Measurements from ENCODE around the gene SPATA25.
A peak's percentile ranks its signal among the peaks of the same experiment; 100 is the strongest.
"Not testable (repeated sequence)": the region's sequence is repeated elsewhere in the genome, so short reads cannot be mapped to it uniquely, and the experiment has no call there.

SPATA25 gene

GRCh38 chr20:45887346-45887715 lies at the start of gene SPATA25:
Gene SPATA25, minus strand, starts transcription at chr20:45887622. Its CDS starts 32 bp downstream, at chr20:45887590.
- no peak for DNase-seq (ENCODE audit: low spot score)

DNA sequence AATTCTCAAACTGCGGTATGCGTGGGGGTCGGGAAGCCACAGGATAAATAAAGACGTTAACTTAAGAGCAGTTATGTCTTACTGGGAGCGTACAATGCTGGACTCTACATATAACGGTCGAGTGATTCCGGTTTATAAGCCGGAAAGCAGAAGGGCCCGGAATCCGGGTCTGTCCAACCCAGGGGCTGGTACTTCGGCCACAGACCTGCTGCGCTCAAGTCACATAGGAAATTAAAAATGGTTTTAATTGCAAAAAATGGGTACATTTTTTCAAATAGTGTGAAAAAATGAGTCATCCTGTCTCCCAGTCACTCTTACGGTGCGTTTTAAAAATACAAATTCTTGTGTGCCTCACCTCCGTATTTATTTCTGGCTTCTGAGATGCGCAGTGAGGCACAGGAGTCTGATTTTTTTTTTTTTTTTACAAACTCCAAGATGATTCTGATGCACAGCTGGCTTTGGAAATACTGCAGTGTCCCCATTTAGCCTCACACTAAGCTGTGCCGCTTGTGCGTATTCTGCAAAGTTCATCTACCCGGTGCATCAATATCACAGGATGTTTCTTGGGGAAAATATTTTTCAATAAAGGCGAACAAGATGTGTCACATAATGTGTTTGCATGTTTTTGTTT lies 48.1 kb upstream of the SPATA25 start:
- DNase-seq (ENCODE audit: low spot score): no peak

DNA sequence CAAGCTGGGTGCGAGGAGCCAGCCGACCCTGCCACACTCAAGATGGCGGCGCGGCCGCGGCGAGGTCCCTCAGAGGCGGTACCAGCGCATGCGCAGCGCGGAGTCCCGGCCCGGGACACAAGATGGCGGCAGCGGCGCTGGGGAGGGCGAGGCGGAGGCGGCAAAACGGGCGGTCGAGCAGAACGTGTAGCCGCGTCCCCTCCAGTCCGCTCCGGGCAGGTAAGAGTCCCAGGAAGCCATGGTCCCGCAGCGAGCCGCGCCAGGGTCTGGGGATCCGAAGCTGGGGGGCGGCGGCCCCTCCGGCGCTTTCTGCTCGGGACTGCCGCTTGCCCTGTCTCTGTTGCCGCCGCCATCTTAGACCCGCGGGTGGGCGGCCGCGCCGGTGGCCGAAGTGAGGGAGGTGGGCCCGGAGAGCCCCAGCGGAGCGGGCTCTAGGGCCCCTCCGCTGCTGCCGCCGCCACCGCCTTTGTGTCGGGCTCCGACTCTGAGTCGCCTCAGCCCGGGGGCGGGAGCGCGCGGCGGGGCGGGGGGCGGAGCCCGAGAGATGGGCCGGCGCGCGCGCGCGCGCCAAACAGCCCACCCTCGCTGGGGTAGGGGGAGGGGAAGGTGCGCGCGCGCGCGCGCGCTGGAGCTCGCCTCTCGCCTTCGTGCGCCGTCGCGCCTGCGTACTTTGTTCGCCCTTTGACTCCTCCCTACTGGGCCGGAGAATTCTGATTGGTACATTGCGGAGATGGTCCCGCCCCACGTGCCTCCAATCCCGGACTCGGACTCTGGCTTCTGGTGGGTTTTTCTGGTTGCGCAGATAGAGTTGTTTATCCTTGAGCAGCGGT lies 47.4 kb upstream of the SPATA25 start, which contains the start of gene PCIF1:
TSS of gene PCIF1 (plus strand) at position 98 of the 830 bp plus-strand sequence. CDS start 4,317 bp downstream, outside the sequence.
- peak; percentile 98 for DNase-seq (ENCODE audit: low spot score)

GRCh38 chr20:45934046-45934585 lies 46.7 kb upstream of the SPATA25 start:
- DNase-seq (ENCODE audit: low spot score): no peak

DNA sequence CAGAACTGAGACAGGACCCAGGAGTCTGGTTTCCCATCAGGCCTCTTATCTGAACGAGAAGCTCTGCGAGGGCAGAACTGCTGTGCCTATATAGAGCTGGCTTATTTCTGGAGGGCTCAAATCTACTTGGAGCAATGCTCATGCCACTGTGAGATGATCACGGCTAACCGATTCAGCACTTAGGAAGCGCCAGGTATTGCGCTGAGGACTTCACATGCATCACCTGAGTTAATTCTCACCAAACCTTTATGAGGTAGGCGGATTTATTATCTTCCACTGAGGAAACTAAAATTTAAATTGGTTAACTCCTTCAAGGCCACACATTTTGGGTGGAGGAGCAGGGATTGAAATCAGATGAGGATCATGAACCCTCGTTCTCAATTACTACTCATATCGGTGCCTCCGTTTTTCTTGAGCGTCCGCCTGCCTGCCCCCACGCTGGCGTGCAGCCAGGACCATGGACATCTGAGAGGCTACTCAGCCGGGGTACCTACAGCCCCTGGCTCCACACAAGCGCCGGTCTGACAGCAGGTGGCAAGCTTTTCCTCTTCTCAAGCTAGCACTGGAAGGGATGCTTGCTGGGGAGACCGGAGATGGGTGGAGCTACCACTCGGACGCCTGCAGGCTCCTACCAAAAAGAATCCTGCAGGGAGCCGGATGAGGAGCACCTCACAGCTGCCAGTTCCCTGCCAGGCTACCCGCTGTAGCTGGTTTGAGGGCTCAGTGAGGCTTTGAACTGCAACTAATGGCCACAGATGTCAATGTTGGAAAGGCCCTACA lies 46.0 kb upstream of the SPATA25 start:
- DNase-seq (ENCODE audit: low spot score): peak; percentile 69

DNA sequence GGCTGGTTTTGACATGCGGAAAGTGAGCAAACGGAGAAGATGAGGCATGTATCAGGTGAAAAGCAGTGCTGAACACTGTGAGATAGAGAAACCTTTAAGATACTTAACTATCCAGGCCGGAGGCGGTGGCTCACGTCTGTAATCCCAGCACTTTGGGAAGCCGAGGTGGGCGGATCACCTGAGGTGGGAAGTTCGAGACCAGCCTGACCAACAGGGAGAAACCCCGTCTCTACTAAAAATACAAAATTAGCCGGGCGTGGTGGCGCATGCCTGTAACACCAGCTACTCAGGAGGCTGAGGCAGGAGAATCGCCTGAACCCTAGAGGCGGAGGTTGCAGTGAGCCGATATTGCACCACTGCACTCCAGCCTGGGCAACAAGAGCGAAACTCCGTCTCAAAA lies 44.3 kb upstream of the SPATA25 start:
- not testable (repeated sequence) for DNase-seq (ENCODE audit: low spot score)

- no peak for DNase-seq (ENCODE audit: low spot score)
These were observed 39.9 kb upstream of the SPATA25 start for GRCh38 chr20:45927071-45927878.

DNA sequence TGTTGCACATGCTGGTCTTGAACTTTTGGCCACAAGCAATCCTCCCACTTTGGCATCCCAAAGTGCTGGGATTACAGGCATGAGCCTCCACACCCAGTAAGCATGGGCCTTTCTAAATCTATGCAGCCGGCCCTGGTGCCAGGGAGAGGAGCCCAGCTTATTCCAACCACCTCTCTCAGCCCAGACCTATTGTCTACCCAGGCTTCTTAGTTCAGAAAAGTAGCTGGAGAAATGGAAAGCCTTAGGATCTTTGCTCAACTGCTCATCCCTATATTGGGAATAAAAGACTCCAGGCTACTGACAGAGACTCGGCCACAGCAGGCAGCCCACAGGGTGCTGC lies 39.3 kb upstream of the SPATA25 start:
- no peak for DNase-seq (ENCODE audit: low spot score)

- no peak for DNase-seq (ENCODE audit: low spot score)
These were observed 38.5 kb upstream of the SPATA25 start for GRCh38 chr20:45925821-45926506.

DNA sequence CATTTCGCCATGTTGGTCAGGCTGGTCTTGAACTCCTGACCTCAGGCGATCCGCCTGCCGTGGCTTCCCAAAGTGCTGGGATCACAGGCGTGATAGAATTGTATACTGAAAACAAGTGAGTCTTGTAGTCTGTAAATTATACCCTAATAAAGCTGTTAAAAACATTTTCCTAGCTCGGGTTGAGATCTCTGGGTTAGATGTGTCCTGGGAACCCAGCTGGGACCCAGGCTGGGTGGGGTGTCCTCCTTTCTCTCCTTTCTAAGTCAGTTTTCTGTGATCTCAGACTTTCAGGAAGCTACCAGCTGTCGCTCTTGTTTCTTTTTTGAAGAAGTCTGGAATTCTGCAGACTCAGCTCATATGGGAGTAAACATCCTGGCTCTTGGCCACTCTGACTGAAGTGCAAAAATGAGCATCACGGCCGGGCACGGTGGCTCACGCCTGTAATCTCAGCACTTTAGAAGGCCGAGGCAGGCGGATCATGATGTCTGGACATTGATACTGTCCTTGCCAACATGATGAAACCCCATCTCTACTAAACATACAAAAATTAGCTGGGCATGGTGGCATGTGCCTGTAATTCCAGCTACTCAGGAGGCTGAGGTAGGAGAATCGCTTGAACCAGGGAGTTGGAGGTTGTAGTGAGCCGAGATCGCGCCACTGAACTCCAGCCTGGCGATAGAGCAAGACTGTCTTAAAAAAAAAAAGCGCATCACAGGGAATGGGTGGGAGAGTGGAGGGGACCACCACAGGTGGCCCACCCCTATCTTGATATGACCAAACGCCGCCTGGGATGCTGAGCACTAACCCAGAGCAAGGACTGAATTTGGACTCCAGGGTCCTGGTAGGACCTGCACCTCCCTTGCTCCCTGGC lies 37.2 kb upstream of the SPATA25 start:
- peak; percentile 48 for DNase-seq (ENCODE audit: low spot score)

DNA sequence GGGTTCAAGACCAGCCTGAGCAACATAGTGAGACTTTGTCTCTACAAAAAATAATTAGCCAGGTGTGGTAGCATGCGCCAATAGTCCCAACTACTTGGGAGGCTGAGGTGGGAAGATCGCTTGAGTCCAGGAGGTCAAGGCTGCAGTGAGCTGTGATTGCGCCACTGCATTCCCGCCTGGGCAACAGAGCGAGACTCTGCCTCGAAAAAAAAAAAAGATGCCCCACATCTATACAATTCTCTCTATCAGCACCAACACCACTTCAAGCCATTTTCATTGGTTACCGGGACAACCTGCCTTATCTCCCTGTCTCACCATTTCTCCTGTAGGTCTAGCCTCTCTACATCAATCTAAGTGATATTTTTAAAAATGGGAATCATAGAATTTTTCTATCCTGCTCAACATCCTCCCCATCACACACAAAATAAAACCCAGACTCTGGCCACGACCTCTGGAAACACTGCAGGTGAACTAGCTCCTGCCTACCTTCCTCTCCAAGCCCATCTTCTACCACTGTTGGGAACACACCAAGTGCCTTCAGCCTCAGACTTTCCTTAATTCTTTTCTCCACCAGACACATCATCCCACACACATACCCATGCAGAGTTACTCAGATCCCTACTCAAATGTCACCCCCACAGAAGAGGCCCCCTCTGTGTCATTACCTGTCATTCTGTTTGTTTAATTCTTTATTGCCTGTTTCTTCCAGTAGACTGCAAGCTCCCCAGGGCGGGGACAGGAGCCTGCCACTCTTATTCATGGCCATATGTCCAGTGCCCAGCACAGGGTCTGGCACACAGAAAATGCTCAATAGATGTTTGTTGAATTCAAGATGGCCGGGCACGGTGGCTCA lies 34.1 kb upstream of the SPATA25 start:
- no peak for DNase-seq (ENCODE audit: low spot score)

GRCh38 chr20:45920462-45921336 lies 33.3 kb upstream of the SPATA25 start:
- no peak for DNase-seq (ENCODE audit: low spot score)

DNA sequence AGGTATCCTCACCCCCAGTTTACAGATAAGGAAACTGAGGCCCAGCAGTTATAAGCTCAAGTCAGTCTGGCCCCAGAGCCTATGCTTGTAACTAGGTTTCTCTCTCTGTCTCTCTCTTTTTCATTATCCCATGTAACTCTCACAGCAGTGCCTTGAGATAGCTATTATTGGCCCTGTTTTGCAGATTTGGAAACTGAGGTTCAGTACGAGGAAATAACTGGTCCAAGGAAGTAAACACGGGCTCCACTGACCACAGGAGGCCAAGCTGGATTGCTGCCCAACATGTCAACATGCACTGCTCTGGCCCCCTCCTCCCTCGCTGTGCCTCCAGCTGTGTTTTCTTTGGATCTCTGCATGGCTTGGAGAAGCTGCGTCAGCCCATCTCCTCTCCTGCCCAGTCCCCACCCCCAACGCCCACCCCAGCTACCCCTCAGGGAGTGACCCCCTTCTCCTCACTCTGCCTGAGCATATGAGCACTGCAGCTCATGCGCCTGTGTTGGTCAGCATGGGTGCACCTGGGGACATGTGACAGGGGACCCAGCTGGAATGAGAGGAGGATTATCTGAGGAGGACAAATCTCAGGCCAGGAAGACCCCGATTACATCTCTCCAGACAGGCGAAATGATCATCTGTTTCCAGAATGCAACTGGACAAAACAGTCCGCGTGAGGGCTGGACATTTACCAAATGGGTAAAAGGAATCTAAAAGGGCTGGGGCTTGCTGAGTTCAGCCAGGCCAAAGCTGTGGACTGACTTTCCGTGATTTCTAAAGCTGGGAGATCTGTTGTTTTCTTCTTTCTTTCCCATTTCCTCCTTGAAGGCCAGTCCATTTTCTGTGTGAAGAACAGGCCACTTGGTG lies 32.3 kb upstream of the SPATA25 start:
- DNase-seq (ENCODE audit: low spot score): no peak

- no peak for DNase-seq (ENCODE audit: low spot score)
These were observed 31.5 kb upstream of the SPATA25 start for GRCh38 chr20:45918779-45919537.

GRCh38 chr20:45918182-45918737 lies 30.8 kb upstream of the SPATA25 start:
- no peak for DNase-seq (ENCODE audit: low spot score)

- no peak for DNase-seq (ENCODE audit: low spot score)
These were observed 30.3 kb upstream of the SPATA25 start for GRCh38 chr20:45917790-45918141.

All from kidney capillary endothelial cell (primary cell).